Measurements from ENCODE around the gene CCNY.
A peak's percentile ranks its signal among the peaks of the same experiment; 100 is the strongest.

Gene CCNY

DNA sequence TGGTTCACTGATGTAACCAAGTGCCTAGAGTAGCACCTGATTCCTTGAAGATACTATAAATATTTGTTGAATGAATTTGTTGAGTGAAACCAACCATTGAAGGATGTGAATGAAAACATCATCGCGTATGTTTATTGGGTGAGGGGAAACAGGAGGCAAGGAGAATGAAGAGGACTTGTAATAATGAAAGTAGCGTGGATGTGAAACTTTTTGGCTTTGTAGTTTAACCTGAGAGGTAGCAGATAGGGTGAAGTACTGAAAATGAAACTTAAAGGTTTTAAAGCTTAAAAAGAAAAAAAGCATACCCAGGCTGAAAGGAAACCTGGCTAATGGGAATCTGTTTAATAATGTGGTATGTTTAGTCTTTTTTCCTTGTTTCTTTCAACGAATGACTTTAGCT is 5.2 kb downstream of the CCNY start:
- peaks cover 69% of the 10 kb centered on the region for H3K4me1 ChIP-seq (ENCODE audit: insufficient read depth, low read length, poor library complexity, severe bottlenecking)
- peak overlapping the region; percentile 76 for H3K4me3 ChIP-seq (ENCODE audit: low read length, poor library complexity, severe bottlenecking)
- H3K27me3 ChIP-seq (ENCODE audit: insufficient read depth, low read length, poor library complexity, severe bottlenecking) = no peaks in the 10 kb centered on the region
- no peaks in the 10 kb centered on the region for H3K9me3 ChIP-seq (ENCODE audit: insufficient read depth, low read depth, low read length)
- peaks cover 80% of the 10 kb centered on the region for H4K20me1 ChIP-seq (ENCODE audit: insufficient read depth, low read length, poor library complexity, severe bottlenecking)
- no peak overlapping the region for H2AFZ ChIP-seq (ENCODE audit: low read length)
- H3K4me2 ChIP-seq (ENCODE audit: low read depth, low read length, poor library complexity, severe bottlenecking) = peak overlapping the region; percentile 75
- peaks cover 97% of the 10 kb centered on the region for H3K79me2 ChIP-seq (ENCODE audit: insufficient read depth, low read length)
- H3F3A ChIP-seq (ENCODE audit: low read depth) = peaks cover 3% of the 10 kb centered on the region; the same call in 1 of the 2 replicates
- H3K9ac ChIP-seq (ENCODE audit: low read depth, low read length, poor library complexity, severe bottlenecking) = peak overlapping the region; percentile 65
- TF ChIP-seq, protein P1, sequence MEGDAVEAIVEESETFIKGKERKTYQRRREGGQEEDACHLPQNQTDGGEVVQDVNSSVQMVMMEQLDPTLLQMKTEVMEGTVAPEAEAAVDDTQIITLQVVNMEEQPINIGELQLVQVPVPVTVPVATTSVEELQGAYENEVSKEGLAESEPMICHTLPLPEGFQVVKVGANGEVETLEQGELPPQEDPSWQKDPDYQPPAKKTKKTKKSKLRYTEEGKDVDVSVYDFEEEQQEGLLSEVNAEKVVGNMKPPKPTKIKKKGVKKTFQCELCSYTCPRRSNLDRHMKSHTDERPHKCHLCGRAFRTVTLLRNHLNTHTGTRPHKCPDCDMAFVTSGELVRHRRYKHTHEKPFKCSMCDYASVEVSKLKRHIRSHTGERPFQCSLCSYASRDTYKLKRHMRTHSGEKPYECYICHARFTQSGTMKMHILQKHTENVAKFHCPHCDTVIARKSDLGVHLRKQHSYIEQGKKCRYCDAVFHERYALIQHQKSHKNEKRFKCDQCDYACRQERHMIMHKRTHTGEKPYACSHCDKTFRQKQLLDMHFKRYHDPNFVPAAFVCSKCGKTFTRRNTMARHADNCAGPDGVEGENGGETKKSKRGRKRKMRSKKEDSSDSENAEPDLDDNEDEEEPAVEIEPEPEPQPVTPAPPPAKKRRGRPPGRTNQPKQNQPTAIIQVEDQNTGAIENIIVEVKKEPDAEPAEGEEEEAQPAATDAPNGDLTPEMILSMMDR (conservative IDR thresholded peaks at IDR 0.05; ENCODE audit: low read length) = no peak
- TF ChIP-seq EZH2phosphoT487 (IDR thresholded peaks at IDR 0.05; ENCODE audit: borderline replicate concordance) = no peak
- no peaks in the 10 kb centered on the region for H3K9me2 ChIP-seq (replicated peaks; ENCODE audit: low read depth, low read length)
- H3K36me3 ChIP-seq (ENCODE audit: insufficient read depth, low read length) = no peaks in the 10 kb centered on the region

DNA sequence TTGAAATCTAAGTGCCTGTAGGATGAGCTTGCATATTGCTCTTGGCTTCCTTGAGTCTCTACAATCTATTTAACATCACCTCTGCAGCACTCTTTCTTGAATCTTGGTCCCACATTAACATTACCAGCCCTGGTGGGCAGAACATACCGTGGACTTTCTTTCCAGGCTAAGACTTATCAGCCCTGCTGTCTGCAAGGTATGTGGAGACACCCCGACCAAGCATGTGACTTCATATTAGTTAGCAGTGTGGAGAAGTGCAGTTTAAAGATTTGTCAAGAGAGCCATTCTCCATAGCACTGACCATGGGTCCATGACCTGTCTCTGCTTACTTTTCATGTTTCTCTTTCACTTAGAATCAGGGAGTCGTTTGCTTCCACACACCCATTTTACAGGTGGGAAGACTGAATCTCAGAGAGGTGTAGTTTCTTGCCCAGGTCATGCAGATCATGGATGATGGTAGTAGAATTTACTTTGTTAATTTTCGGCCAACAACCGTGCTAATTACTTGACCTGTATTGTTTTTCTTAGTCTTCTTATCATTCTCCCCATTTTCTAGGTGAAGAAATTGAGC is 6.0 kb downstream of the CCNY start:
- Histone ChIP-seq H3K9ac (ENCODE audit: low read depth, low read length, poor library complexity, severe bottlenecking) (peak overlapping the region; percentile 65), H3K36me3 (ENCODE audit: insufficient read depth, low read length) (no peaks in the 10 kb centered on the region), H3K4me1 (ENCODE audit: insufficient read depth, low read length, poor library complexity, severe bottlenecking) (peaks cover 75% of the 10 kb centered on the region), H3K9me2 (replicated peaks; ENCODE audit: low read depth, low read length) (no peaks in the 10 kb centered on the region), H3K27me3 (ENCODE audit: insufficient read depth, low read length, poor library complexity, severe bottlenecking) (no peaks in the 10 kb centered on the region), H3K4me3 (ENCODE audit: low read length, poor library complexity, severe bottlenecking) (peak overlapping the region; percentile 76), H3K79me2 (ENCODE audit: insufficient read depth, low read length) (peaks cover 99% of the 10 kb centered on the region), H3K9me3 (ENCODE audit: insufficient read depth, low read depth, low read length) (no peaks in the 10 kb centered on the region), H3K4me2 (ENCODE audit: low read depth, low read length, poor library complexity, severe bottlenecking) (peak overlapping the region; percentile 75), H3F3A (ENCODE audit: low read depth) (peaks cover 3% of the 10 kb centered on the region; the same call in 1 of the 2 replicates), H4K20me1 (ENCODE audit: insufficient read depth, low read length, poor library complexity, severe bottlenecking) (peaks cover 82% of the 10 kb centered on the region), H2AFZ (ENCODE audit: low read length) (no peak overlapping the region)
- TF ChIP-seq, protein P1 (conservative IDR thresholded peaks at IDR 0.05; ENCODE audit: low read length) = no peak
- no peak for TF ChIP-seq EZH2phosphoT487 (IDR thresholded peaks at IDR 0.05; ENCODE audit: borderline replicate concordance)

DNA sequence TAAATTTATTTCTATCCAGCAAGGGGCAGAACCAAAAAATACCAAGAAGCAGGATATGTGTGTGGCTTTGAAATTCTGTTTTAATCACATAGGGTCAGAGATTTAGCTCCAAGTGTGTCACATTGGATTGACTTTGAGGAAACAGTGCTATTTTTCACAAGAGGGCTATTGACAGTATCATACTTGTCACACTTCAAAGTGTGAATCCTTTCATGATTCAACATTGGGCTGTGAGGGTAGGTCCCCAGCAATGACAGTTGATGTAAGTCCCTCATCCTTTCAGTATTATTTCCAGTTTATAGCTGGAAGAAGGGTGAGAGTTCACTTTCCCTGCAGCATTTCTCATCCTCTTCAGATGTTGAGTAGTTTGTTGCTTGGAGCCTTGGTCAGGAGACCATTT is 7.4 kb downstream of the CCNY start:
- Histone ChIP-seq H3K9me2 (replicated peaks; ENCODE audit: low read depth, low read length) (no peaks in the 10 kb centered on the region), H3K4me2 (ENCODE audit: low read depth, low read length, poor library complexity, severe bottlenecking) (peak overlapping the region; percentile 1), H3K79me2 (ENCODE audit: insufficient read depth, low read length) (peaks cover 99% of the 10 kb centered on the region), H4K20me1 (ENCODE audit: insufficient read depth, low read length, poor library complexity, severe bottlenecking) (peaks cover 78% of the 10 kb centered on the region), H3K9ac (ENCODE audit: low read depth, low read length, poor library complexity, severe bottlenecking) (no peak overlapping the region), H3K36me3 (ENCODE audit: insufficient read depth, low read length) (peaks cover 1% of the 10 kb centered on the region; the same call in 1 of the 2 replicates), H3F3A (ENCODE audit: low read depth) (peaks cover 3% of the 10 kb centered on the region; the same call in 1 of the 2 replicates), H3K4me3 (ENCODE audit: low read length, poor library complexity, severe bottlenecking) (no peak overlapping the region), H2AFZ (ENCODE audit: low read length) (no peak overlapping the region), H3K9me3 (ENCODE audit: insufficient read depth, low read depth, low read length) (no peaks in the 10 kb centered on the region), H3K27me3 (ENCODE audit: insufficient read depth, low read length, poor library complexity, severe bottlenecking) (no peaks in the 10 kb centered on the region), H3K4me1 (ENCODE audit: insufficient read depth, low read length, poor library complexity, severe bottlenecking) (peaks cover 75% of the 10 kb centered on the region)
- TF ChIP-seq EZH2phosphoT487 (IDR thresholded peaks at IDR 0.05; ENCODE audit: borderline replicate concordance) = no peak
- TF ChIP-seq, protein P1 (conservative IDR thresholded peaks at IDR 0.05; ENCODE audit: low read length) = no peak

All from Loucy (cell line).